ENCODE data around the gene NCL. TPM values are rescaled to one million over a fixed set of nuclear protein-coding genes. Genes with fewer than 3 reads are reported as not detected.

Gene NCL
- 200 and 291 TPM in 2 replicates for total RNA-seq (2014; rRNA removed; shearing (Covaris generic); ENCODE audit: low replicate concordance)

DNA sequence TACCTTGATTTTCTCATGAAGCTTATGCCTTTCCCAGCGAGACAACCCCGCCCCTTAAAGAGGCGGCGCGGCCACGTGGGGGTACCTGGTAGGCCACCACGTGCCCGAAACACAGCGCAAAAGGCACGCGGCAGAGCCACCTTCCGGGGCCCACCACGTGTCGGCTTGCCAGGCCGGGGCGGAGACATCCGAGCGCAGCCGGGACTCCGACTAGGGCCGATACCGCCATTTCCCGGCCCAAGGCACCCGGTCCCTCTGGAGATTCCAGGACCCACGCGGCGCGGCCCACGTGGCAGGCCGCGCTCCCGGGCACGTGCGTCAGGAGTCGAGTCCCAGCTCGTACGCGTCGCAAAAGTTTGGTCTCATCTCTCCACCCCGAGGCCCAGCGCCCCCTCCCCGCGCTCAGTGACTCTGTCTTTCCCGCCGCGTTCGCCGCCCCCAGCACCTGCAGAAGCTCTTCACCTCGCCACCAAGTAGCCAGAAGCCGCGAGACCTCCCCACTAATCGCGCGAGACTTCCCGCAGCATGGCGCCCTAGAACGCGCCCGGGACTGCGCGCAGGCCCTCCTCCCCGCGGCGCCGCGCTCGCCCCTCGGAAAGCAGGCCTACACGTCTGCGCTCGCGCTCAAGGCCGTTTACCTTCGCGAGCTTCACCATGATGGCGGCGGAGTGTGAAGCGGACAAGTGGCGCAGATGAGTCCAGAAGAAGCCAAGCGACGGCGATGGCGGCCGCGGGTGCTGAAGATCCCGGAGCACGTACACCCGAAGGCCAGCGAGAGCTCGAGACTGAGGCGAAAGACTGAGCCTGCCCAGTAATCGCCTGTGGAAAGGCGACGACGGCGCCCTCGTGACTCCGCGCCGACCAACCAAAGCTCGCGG lies at the start of gene NCL:
Gene NCL (minus strand): TSS at position 787 of the 878 bp plus-strand sequence. CDS start 131 bp downstream, at position 656.
- H3K4me1 ChIP-seq (ENCODE audit: low read length), result peaks cover 24% of the 10 kb centered on the region
- H3K27me3 ChIP-seq (ENCODE audit: low read length), result no peaks in the 10 kb centered on the region
- peaks cover 51% of the 10 kb centered on the region for H3K36me3 ChIP-seq (ENCODE audit: insufficient read depth, low read length)
- H3K27ac ChIP-seq (ENCODE audit: low read length), result peak within 1 kb of the TSS; percentile 91
- no peaks in the 10 kb centered on the region for H3K9me3 ChIP-seq (ENCODE audit: low read length)
- peaks cover 43% of the 10 kb centered on the region for H3K79me2 ChIP-seq (ENCODE audit: low read length)
- peak within 1 kb of the TSS; percentile 87 for H3K4me3 ChIP-seq (ENCODE audit: low read length)
- H3K4me2 ChIP-seq (ENCODE audit: low read depth, low read length, poor library complexity, severe bottlenecking), result peak within 1 kb of the TSS; percentile 95
- peak; percentile 89 for DNase-seq
- H4K20me1 ChIP-seq (ENCODE audit: insufficient read depth, low read depth, low read length), result peaks cover 45% of the 10 kb centered on the region
- H3K9ac ChIP-seq (ENCODE audit: low read length), result peak within 1 kb of the TSS; percentile 100
- H2AFZ ChIP-seq (ENCODE audit: low read length), result peak within 1 kb of the TSS; percentile 55; the same call in 1 of the 2 replicates
- H3K9me2 ChIP-seq (replicated peaks; ENCODE audit: insufficient read depth, low read length), result no peaks in the 10 kb centered on the region

DNA sequence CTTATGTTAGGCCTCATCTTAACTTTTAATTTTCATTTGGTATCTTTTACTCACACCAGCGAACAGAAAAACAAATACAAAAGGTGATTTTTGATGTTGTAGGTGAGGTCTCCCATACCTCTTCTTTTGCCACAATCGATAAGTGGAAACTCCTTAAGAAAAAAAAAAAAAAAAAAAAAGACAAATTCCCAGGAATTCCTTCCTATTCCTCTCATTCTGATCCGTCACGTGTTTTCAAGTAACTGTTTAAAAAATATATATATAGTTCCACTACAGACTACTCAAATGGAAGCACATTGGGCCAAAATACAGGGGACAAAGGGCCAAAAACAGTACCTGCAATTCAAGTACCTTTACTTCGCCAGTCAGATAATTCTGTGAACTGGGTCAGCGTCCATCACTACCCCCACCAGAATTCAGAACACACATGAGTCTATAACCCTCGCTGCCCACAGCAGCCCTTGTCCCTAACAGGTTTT lies 49.5 kb upstream of the NCL start:
- Histone ChIP-seq H3K9me2 (replicated peaks; ENCODE audit: insufficient read depth, low read length) (no peaks in the 10 kb centered on the region), H3K4me2 (ENCODE audit: low read depth, low read length, poor library complexity, severe bottlenecking) (peak overlapping the region; percentile 89), H2AFZ (ENCODE audit: low read length) (no peak overlapping the region), H3K79me2 (ENCODE audit: low read length) (peaks cover 9% of the 10 kb centered on the region; the same call in 1 of the 2 replicates), H4K20me1 (ENCODE audit: insufficient read depth, low read depth, low read length) (no peaks in the 10 kb centered on the region), H3K27ac (ENCODE audit: low read length) (peak overlapping the region; percentile 71), H3K4me3 (ENCODE audit: low read length) (peak overlapping the region; percentile 82), H3K27me3 (ENCODE audit: low read length) (no peaks in the 10 kb centered on the region), H3K9ac (ENCODE audit: low read length) (peak overlapping the region; percentile 82), H3K36me3 (ENCODE audit: insufficient read depth, low read length) (no peaks in the 10 kb centered on the region), H3K9me3 (ENCODE audit: low read length) (no peaks in the 10 kb centered on the region), H3K4me1 (ENCODE audit: low read length) (peaks cover 26% of the 10 kb centered on the region)
- DNase-seq, result no peak

DNA sequence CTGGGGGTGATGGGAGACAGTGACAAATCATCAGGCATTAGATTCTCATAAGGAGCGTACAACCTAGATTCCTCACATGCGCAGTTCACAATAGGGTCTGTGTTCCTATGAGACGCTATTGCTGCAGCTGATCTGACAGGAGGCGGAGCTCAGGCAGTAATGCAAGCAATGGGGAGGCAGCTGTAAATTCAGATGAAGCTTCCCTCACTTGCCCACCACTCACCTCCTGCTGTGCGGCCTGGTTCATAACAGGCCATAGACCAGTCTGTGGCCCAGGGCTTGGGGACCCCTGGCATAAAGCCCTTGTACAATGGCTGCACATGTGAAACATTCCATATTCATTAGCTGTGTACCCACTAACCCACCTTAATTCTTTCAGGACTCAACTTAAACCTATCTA lies 47.9 kb upstream of the NCL start:
- Histone ChIP-seq H3K9me2 (replicated peaks; ENCODE audit: insufficient read depth, low read length) (no peaks in the 10 kb centered on the region), H3K9ac (ENCODE audit: low read length) (no peak overlapping the region), H3K9me3 (ENCODE audit: low read length) (no peaks in the 10 kb centered on the region), H3K36me3 (ENCODE audit: insufficient read depth, low read length) (no peaks in the 10 kb centered on the region), H2AFZ (ENCODE audit: low read length) (no peak overlapping the region), H3K27ac (ENCODE audit: low read length) (no peak overlapping the region), H4K20me1 (ENCODE audit: insufficient read depth, low read depth, low read length) (no peaks in the 10 kb centered on the region), H3K79me2 (ENCODE audit: low read length) (peaks cover 9% of the 10 kb centered on the region; the same call in 1 of the 2 replicates), H3K27me3 (ENCODE audit: low read length) (no peaks in the 10 kb centered on the region), H3K4me3 (ENCODE audit: low read length) (no peak overlapping the region), H3K4me2 (ENCODE audit: low read depth, low read length, poor library complexity, severe bottlenecking) (no peak overlapping the region), H3K4me1 (ENCODE audit: low read length) (peaks cover 26% of the 10 kb centered on the region)
- no peak for DNase-seq

GRCh38 chr2:231503766-231504165 lies 39.5 kb upstream of the NCL start:
- no peak overlapping the region for H3K27ac ChIP-seq (ENCODE audit: low read length)
- H3K9me3 ChIP-seq (ENCODE audit: low read length), result no peaks in the 10 kb centered on the region
- H3K4me1 ChIP-seq (ENCODE audit: low read length), result no peaks in the 10 kb centered on the region
- H3K4me2 ChIP-seq (ENCODE audit: low read depth, low read length, poor library complexity, severe bottlenecking), result no peak overlapping the region
- no peak overlapping the region for H3K9ac ChIP-seq (ENCODE audit: low read length)
- no peak overlapping the region for H2AFZ ChIP-seq (ENCODE audit: low read length)
- H3K79me2 ChIP-seq (ENCODE audit: low read length), result no peaks in the 10 kb centered on the region
- no peaks in the 10 kb centered on the region for H3K36me3 ChIP-seq (ENCODE audit: insufficient read depth, low read length)
- H3K4me3 ChIP-seq (ENCODE audit: low read length), result no peak overlapping the region
- H4K20me1 ChIP-seq (ENCODE audit: insufficient read depth, low read depth, low read length), result no peaks in the 10 kb centered on the region
- DNase-seq, result no peak
- H3K27me3 ChIP-seq (ENCODE audit: low read length), result no peaks in the 10 kb centered on the region
- H3K9me2 ChIP-seq (replicated peaks; ENCODE audit: insufficient read depth, low read length), result no peaks in the 10 kb centered on the region

DNA sequence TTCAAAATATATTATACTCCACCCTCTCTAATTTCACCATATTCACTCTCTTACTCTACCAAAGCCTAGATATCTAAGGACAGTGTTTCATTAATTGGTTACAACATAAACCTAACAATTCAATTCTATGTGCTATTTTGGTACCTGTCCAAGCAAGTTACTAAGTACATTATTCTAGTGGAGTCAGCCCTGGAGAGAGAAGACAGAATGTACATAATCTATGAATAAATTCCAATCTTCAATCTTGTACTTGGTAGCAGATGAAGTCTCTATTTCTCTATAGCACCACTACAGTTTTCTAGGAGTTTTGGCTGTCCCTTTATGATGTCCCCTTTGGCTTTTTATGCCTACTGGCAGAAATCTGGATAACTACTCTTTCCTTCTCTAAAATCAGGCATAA lies 38.3 kb upstream of the NCL start:
- no peaks in the 10 kb centered on the region for H3K36me3 ChIP-seq (ENCODE audit: insufficient read depth, low read length)
- H3K4me2 ChIP-seq (ENCODE audit: low read depth, low read length, poor library complexity, severe bottlenecking), result no peak overlapping the region
- no peaks in the 10 kb centered on the region for H3K4me1 ChIP-seq (ENCODE audit: low read length)
- no peaks in the 10 kb centered on the region for H4K20me1 ChIP-seq (ENCODE audit: insufficient read depth, low read depth, low read length)
- H2AFZ ChIP-seq (ENCODE audit: low read length), result no peak overlapping the region
- H3K9me2 ChIP-seq (replicated peaks; ENCODE audit: insufficient read depth, low read length), result no peaks in the 10 kb centered on the region
- no peak for DNase-seq
- H3K79me2 ChIP-seq (ENCODE audit: low read length), result no peaks in the 10 kb centered on the region
- H3K9ac ChIP-seq (ENCODE audit: low read length), result no peak overlapping the region
- no peaks in the 10 kb centered on the region for H3K27me3 ChIP-seq (ENCODE audit: low read length)
- no peaks in the 10 kb centered on the region for H3K9me3 ChIP-seq (ENCODE audit: low read length)
- H3K4me3 ChIP-seq (ENCODE audit: low read length), result no peak overlapping the region
- no peak overlapping the region for H3K27ac ChIP-seq (ENCODE audit: low read length)

DNA sequence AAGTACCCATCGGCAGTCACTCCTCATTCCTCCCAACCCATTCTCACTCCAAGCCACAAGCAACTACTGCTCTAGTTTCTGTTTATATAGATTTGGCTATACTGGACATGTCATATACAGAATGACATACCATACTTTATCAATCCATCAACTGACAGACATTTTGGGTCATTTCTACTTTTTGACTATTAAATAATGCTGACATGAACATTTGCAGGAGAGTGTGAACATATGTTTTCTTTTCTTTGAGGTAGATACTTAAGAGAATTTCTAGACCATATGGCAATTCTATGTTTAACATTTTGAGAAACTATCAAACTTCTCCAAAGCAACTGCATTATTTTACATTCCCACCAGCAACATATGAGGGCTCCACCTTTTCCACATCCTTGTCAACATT lies 33.4 kb upstream of the NCL start:
- Histone ChIP-seq H3K36me3 (ENCODE audit: insufficient read depth, low read length) (no peaks in the 10 kb centered on the region), H4K20me1 (ENCODE audit: insufficient read depth, low read depth, low read length) (no peaks in the 10 kb centered on the region), H3K27ac (ENCODE audit: low read length) (no peak overlapping the region)

GRCh38 chr2:231494669-231495068 lies 30.4 kb upstream of the NCL start:
- no peaks in the 10 kb centered on the region for H3K4me1 ChIP-seq (ENCODE audit: low read length)
- no peak overlapping the region for H3K27ac ChIP-seq (ENCODE audit: low read length)
- no peaks in the 10 kb centered on the region for H3K36me3 ChIP-seq (ENCODE audit: insufficient read depth, low read length)
- H4K20me1 ChIP-seq (ENCODE audit: insufficient read depth, low read depth, low read length), result no peaks in the 10 kb centered on the region
- H3K79me2 ChIP-seq (ENCODE audit: low read length), result no peaks in the 10 kb centered on the region
- no peak overlapping the region for H2AFZ ChIP-seq (ENCODE audit: low read length)
- H3K4me2 ChIP-seq (ENCODE audit: low read depth, low read length, poor library complexity, severe bottlenecking), result no peak overlapping the region
- no peaks in the 10 kb centered on the region for H3K9me3 ChIP-seq (ENCODE audit: low read length)
- no peaks in the 10 kb centered on the region for H3K9me2 ChIP-seq (replicated peaks; ENCODE audit: insufficient read depth, low read length)
- H3K4me3 ChIP-seq (ENCODE audit: low read length), result no peak overlapping the region
- H3K27me3 ChIP-seq (ENCODE audit: low read length), result no peaks in the 10 kb centered on the region
- DNase-seq, result no peak
- H3K9ac ChIP-seq (ENCODE audit: low read length), result no peak overlapping the region

More for the DNA sequence above, 33.4 kb upstream of the NCL start:
- Histone ChIP-seq H3K9me3 (ENCODE audit: low read length) (no peaks in the 10 kb centered on the region), H3K4me1 (ENCODE audit: low read length) (no peaks in the 10 kb centered on the region), H3K9me2 (replicated peaks; ENCODE audit: insufficient read depth, low read length) (no peaks in the 10 kb centered on the region), H2AFZ (ENCODE audit: low read length) (no peak overlapping the region), H3K4me3 (ENCODE audit: low read length) (no peak overlapping the region), H3K79me2 (ENCODE audit: low read length) (no peaks in the 10 kb centered on the region), H3K4me2 (ENCODE audit: low read depth, low read length, poor library complexity, severe bottlenecking) (no peak overlapping the region), H3K27me3 (ENCODE audit: low read length) (no peaks in the 10 kb centered on the region), H3K9ac (ENCODE audit: low read length) (no peak overlapping the region)
- no peak for DNase-seq

GRCh38 chr2:231490801-231491200 lies 26.5 kb upstream of the NCL start:
- Histone ChIP-seq H2AFZ (ENCODE audit: low read length) (no peak overlapping the region), H3K9me3 (ENCODE audit: low read length) (no peaks in the 10 kb centered on the region), H3K4me3 (ENCODE audit: low read length) (no peak overlapping the region), H3K4me1 (ENCODE audit: low read length) (no peaks in the 10 kb centered on the region), H3K9ac (ENCODE audit: low read length) (no peak overlapping the region), H3K27me3 (ENCODE audit: low read length) (no peaks in the 10 kb centered on the region), H3K4me2 (ENCODE audit: low read depth, low read length, poor library complexity, severe bottlenecking) (no peak overlapping the region), H3K36me3 (ENCODE audit: insufficient read depth, low read length) (no peaks in the 10 kb centered on the region), H4K20me1 (ENCODE audit: insufficient read depth, low read depth, low read length) (no peaks in the 10 kb centered on the region), H3K9me2 (replicated peaks; ENCODE audit: insufficient read depth, low read length) (no peaks in the 10 kb centered on the region), H3K79me2 (ENCODE audit: low read length) (no peaks in the 10 kb centered on the region), H3K27ac (ENCODE audit: low read length) (no peak overlapping the region)
- DNase-seq, result no peak

All from Karpas-422 (cell line).